ENCODE data around the gene AXIN1.

Gene AXIN1

DNA sequence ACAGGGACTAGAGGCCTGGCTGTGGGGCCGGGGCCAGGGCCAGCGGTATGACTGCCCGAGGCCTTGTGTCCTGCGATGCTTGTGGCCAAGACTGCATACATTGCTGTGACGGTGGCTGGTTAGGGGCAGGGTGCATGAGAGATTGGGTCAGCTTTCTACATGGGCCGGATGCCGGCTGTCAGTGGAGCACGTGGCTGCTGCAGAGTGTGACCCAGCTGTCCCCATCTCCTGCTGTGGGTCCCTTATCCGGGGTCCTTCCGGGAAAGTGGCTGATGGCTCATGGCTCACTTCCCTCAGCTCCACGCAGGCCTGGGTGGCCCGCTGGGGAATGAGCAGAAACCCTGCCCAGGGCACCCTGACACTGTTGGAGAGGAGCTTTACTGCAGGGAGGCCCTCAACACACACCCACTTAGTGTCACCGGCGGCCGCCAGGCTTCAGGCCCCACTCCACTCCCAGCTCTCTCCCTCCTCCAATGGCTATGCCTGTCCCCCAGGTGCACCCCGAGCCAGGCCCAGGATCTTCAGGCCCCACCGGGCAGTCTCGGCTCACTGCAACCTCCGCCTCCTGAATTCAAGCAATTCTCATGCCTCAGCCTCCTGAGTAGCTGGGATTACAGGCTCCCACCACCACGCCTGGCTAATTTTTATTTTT, 76.0 kb downstream of the AXIN1 start:
- H3K9me2 ChIP-seq (replicated peaks; ENCODE audit: insufficient read depth, low read length) = no peaks in the 10 kb centered on the region
- no peak for DNase-seq
- no peaks in the 10 kb centered on the region for H3K79me2 ChIP-seq (ENCODE audit: low read length)
- no peaks in the 10 kb centered on the region for H3F3A ChIP-seq (ENCODE audit: insufficient read depth, low read length)
- peaks cover 48% of the 10 kb centered on the region for H3K27me3 ChIP-seq (replicated peaks; ENCODE audit: insufficient read depth, low read length)
- H3K4me2 ChIP-seq (ENCODE audit: low read depth, low read length) = no peak overlapping the region
- H2AFZ ChIP-seq (ENCODE audit: low read length) = no peak overlapping the region
- no peaks in the 10 kb centered on the region for H3K4me1 ChIP-seq (ENCODE audit: low read length)
- TF ChIP-seq EZH2 (optimal IDR thresholded peaks at IDR 0.05; ENCODE audit: low read depth, low read length) = no peak
- no peak for TF ChIP-seq EZH2phosphoT487 (IDR thresholded peaks at IDR 0.05; ENCODE audit: low read length)
- TF ChIP-seq, protein P1, sequence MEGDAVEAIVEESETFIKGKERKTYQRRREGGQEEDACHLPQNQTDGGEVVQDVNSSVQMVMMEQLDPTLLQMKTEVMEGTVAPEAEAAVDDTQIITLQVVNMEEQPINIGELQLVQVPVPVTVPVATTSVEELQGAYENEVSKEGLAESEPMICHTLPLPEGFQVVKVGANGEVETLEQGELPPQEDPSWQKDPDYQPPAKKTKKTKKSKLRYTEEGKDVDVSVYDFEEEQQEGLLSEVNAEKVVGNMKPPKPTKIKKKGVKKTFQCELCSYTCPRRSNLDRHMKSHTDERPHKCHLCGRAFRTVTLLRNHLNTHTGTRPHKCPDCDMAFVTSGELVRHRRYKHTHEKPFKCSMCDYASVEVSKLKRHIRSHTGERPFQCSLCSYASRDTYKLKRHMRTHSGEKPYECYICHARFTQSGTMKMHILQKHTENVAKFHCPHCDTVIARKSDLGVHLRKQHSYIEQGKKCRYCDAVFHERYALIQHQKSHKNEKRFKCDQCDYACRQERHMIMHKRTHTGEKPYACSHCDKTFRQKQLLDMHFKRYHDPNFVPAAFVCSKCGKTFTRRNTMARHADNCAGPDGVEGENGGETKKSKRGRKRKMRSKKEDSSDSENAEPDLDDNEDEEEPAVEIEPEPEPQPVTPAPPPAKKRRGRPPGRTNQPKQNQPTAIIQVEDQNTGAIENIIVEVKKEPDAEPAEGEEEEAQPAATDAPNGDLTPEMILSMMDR (IDR thresholded peaks at IDR 0.05; ENCODE audit: low read length) = no peak
- H3K36me3 ChIP-seq (replicated peaks; ENCODE audit: insufficient read depth, low read length) = no peaks in the 10 kb centered on the region
- H3K27ac ChIP-seq (ENCODE audit: low read length) = no peak overlapping the region
- no peaks in the 10 kb centered on the region for H3K9me3 ChIP-seq (replicated peaks; ENCODE audit: insufficient read depth, low read length)
- no peak overlapping the region for H3K9ac ChIP-seq (ENCODE audit: low read length)
- H3K4me3 ChIP-seq (ENCODE audit: low read length) = no peak overlapping the region
- H4K20me1 ChIP-seq (ENCODE audit: insufficient read depth, low read length) = no peaks in the 10 kb centered on the region

DNA sequence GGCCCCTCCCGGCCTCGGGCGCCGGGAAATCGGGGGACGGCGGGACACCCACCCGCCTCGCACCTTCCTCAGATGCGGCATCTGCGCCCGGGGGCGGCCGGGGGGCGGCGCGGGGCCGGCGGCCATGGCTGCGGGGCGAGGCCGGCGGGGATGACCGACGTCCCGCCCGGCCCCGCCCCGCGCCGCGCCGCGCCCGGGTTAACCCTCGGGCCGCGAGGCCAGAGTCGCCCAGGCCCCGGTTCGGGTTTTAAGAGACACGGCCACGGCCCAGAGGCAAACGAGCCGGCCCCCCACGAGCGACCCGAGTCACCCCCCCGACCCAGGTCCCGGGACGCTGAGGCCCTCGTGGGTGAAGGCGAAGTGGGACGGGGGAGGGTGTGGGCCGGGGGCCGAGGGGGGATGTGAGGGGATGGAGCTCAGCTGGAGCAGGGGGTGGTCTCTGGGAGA, 76.7 kb downstream of the AXIN1 start, which contains the start of gene RGS11:
Gene RGS11 (minus strand): TSS at position 159 of the 447 bp plus-strand sequence. CDS start 33 bp downstream, at position 126.
- Histone ChIP-seq H3K27me3 (replicated peaks; ENCODE audit: insufficient read depth, low read length) (peaks cover 48% of the 10 kb centered on the region), H3K9me2 (replicated peaks; ENCODE audit: insufficient read depth, low read length) (no peaks in the 10 kb centered on the region), H3K4me2 (ENCODE audit: low read depth, low read length) (no peak within 1 kb of the TSS), H3K36me3 (replicated peaks; ENCODE audit: insufficient read depth, low read length) (no peaks in the 10 kb centered on the region), H3K9me3 (replicated peaks; ENCODE audit: insufficient read depth, low read length) (no peaks in the 10 kb centered on the region), H3K27ac (ENCODE audit: low read length) (no peak within 1 kb of the TSS), H2AFZ (ENCODE audit: low read length) (no peak within 1 kb of the TSS), H4K20me1 (ENCODE audit: insufficient read depth, low read length) (no peaks in the 10 kb centered on the region), H3F3A (ENCODE audit: insufficient read depth, low read length) (no peaks in the 10 kb centered on the region), H3K4me1 (ENCODE audit: low read length) (no peaks in the 10 kb centered on the region), H3K4me3 (ENCODE audit: low read length) (no peak within 1 kb of the TSS), H3K9ac (ENCODE audit: low read length) (no peak within 1 kb of the TSS), H3K79me2 (ENCODE audit: low read length) (no peaks in the 10 kb centered on the region)
- no peak for TF ChIP-seq EZH2phosphoT487 (IDR thresholded peaks at IDR 0.05; ENCODE audit: low read length)
- no peak for TF ChIP-seq EZH2 (optimal IDR thresholded peaks at IDR 0.05; ENCODE audit: low read depth, low read length)
- TF ChIP-seq, protein P1 (IDR thresholded peaks at IDR 0.05; ENCODE audit: low read length) = no peak
- no peak for DNase-seq

DNA sequence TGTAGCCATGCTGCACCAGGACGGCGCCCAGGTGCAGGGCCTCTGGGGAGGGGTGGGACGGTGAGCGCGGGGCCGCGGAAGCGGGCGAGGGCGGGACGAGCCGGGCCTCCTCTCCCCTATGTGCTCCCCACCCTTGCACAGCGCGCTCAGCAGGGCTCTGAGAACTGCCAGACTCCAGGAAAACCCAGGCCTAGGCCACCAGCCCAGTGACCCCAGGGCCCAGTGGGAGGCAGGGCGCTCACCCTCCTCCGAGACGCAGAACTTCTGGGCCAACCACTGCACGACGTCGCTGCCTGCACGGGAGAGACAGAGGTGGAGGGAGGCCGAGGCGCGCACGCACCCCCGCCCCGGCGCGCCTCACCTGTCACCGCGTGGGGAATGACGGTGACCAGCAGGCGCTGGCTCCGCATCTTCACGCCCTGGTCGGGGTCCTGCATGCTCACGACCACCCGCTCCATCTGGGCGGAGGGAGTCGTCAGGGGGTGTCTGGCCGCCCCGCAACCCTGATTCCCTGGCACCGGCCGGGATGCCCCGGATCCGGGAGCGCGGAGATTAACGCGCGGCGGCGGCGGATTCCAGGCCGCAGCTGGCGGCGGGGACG, 77.4 kb downstream of the AXIN1 start:
- Histone ChIP-seq H4K20me1 (ENCODE audit: insufficient read depth, low read length) (no peaks in the 10 kb centered on the region), H3K9me2 (replicated peaks; ENCODE audit: insufficient read depth, low read length) (no peaks in the 10 kb centered on the region), H3K4me3 (ENCODE audit: low read length) (no peak overlapping the region), H3K4me1 (ENCODE audit: low read length) (no peaks in the 10 kb centered on the region), H3K9me3 (replicated peaks; ENCODE audit: insufficient read depth, low read length) (no peaks in the 10 kb centered on the region), H3K9ac (ENCODE audit: low read length) (no peak overlapping the region), H3K27me3 (replicated peaks; ENCODE audit: insufficient read depth, low read length) (peaks cover 52% of the 10 kb centered on the region), H3K79me2 (ENCODE audit: low read length) (no peaks in the 10 kb centered on the region), H2AFZ (ENCODE audit: low read length) (no peak overlapping the region), H3K4me2 (ENCODE audit: low read depth, low read length) (no peak overlapping the region), H3F3A (ENCODE audit: insufficient read depth, low read length) (no peaks in the 10 kb centered on the region), H3K36me3 (replicated peaks; ENCODE audit: insufficient read depth, low read length) (no peaks in the 10 kb centered on the region), H3K27ac (ENCODE audit: low read length) (no peak overlapping the region)
- TF ChIP-seq EZH2phosphoT487 (IDR thresholded peaks at IDR 0.05; ENCODE audit: low read length) (no peak), EZH2 (optimal IDR thresholded peaks at IDR 0.05; ENCODE audit: low read depth, low read length) (no peak)
- TF ChIP-seq, protein P1 (IDR thresholded peaks at IDR 0.05; ENCODE audit: low read length) = no peak
- DNase-seq = no peak
